ENCODE results near the gene MBP. TPM values are rescaled to one million over a fixed set of nuclear protein-coding genes. Genes with fewer than 3 reads are reported as not detected.
A peak's percentile ranks its signal among the peaks of the same experiment; 100 is the strongest.

The MBP gene
- total RNA-seq, 1 donor from 2014 or later: 3.9 TPM

DNA sequence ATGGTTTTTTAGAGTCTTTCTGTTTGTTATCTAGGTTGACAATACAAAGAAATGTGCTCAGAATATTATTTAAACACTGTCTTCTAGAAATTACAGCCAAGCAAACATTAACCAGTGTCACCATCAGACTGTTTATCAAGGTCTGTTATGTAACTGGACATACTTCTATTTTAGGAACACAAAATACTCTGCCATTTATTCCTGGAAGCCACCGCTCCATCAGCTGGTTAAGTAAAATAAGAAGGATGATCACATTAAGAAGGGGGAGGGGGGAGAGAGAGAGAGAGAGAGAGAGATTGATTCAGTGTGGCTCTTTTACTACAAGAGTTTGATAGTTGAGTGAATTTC, 47.9 kb downstream of the MBP start:
- no peak for DNase-seq (ENCODE audit: low read depth in 2 of 2)

- no peak for DNase-seq (ENCODE audit: low read depth in 2 of 2)
These were observed 50.1 kb downstream of the MBP start for GRCh38 chr18:77082316-77082955.

DNA sequence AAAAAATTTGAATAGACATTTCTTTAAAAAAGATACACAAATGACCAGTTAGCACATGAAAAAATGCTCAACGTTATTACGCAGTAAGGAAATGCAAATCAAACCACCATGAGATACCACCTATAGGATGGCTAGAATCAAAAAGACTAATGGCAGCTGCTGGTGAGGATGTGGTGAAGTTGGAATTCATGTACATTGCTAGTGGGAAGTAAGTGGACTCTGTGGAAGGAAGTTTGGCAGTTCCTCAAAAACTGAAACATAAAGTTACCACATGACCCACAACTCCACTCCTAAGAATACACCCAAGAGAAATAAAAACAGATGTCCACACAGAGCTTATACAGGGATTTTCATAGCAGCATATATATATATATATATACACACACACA, 51.2 kb downstream of the MBP start:
- DNase-seq (ENCODE audit: low read depth in 2 of 2): no peak

DNA sequence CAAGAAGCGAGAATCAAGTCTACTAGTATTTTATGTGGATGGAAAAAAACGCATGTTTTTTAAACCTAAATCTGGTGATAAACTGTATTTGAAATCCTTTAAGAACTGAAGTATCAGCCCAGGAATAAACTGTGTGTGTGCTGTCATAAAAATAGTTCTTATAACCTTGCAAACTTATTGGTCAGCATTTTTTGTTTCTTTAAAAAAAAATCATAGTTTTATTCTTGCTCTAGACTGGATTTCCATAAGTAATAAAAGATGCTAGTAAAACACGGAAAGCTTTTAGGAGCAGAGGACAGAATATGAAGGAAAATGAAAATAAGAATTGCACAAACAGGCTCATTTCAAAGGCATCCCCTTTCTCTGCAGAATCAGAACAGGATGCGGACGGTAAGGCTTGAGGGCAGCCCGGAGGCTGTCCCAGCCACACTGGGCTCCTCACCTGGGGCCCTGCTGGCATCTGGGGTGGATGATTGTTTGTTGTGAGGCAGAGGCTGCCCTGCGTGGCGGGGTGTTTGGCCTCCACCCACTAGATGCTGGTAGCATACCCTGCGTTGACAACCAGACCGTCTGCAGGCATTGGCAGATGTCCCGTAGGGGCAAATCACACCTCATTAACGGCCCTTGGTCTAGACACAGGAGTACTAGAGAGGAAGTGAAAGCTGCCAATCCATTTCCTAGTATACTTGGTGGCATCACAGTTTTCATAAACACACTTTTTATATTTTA, 52.5 kb downstream of the MBP start:
- DNase-seq (ENCODE audit: low read depth in 2 of 2): peak in 1 of 2 donors; percentile 44

DNA sequence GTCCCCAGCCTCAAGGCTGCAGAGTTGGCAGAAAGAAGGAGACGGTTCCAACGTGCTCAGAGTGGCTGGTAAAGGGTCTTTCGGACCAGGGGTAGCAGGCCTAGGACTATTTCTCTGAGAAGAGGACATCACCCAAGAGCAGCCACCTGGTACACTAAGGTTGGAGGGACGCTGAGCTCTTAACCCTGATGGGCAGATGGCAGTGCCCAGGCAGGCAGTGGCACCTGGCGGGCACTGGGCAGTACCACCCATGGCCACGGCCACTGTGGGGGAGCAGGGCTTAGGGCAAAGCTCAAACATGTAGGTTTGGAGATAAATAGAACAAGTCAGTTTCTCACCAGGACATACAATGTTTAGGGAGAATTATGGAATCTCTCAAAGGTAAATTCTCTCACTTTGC, 53.5 kb downstream of the MBP start:
- DNase-seq (ENCODE audit: low read depth in 2 of 2): no peak

GRCh38 chr18:77078690-77079070, 53.9 kb downstream of the MBP start:
- DNase-seq (ENCODE audit: low read depth in 2 of 2): no peak

- DNase-seq (ENCODE audit: low read depth in 2 of 2): no peak
These were observed 54.5 kb downstream of the MBP start for GRCh38 chr18:77077941-77078689.

GRCh38 chr18:77077401-77077800, 55.2 kb downstream of the MBP start:
- DNase-seq (ENCODE audit: low read depth in 2 of 2): no peak

- DNase-seq (ENCODE audit: low read depth in 2 of 2): no peak
These were observed 56.5 kb downstream of the MBP start for GRCh38 chr18:77076111-77076510.

DNA sequence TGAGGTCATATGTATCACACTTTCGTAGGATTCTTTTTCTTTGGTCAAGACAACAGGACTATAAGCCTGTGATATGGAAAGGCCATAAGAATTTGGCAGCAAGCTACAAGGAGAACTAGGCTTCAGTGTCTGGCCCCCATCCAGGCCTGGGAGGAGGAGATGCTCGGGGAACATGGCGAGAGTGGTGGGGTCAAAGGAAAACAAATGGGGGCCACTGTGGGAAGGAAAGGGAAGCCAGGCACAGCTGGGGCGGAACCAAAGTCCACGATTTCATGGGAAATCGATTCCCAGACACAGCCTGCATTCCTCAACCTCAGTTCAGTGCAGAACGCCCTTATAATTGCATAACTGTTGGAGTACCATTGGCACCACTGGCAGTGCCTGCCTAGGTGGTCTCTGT, 58.2 kb downstream of the MBP start:
- no peak for DNase-seq (ENCODE audit: low read depth in 2 of 2)

- no peak for DNase-seq (ENCODE audit: low read depth in 2 of 2)
These were observed 59.1 kb downstream of the MBP start for GRCh38 chr18:77073336-77074093.

DNA sequence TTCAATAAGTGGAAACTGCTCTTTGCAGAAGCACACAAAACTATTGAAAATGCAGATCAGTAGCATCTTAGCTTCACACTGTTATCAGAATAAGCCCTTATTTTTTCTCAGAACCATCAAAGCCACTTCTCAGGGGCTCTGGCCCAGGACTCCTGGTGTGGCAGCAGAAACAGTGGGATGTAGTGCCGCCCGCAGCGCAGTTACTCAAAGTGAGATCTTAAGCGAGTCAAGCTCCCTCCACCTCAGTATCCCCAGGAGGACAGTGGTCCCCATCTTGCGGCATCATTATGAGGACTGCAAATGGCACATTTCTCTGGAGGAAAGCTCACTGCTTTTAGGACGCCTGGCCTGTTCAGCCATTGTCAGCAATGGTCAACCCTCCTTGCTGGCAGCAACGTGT, 60.0 kb downstream of the MBP start:
- DNase-seq (ENCODE audit: low read depth in 2 of 2): no peak

DNA sequence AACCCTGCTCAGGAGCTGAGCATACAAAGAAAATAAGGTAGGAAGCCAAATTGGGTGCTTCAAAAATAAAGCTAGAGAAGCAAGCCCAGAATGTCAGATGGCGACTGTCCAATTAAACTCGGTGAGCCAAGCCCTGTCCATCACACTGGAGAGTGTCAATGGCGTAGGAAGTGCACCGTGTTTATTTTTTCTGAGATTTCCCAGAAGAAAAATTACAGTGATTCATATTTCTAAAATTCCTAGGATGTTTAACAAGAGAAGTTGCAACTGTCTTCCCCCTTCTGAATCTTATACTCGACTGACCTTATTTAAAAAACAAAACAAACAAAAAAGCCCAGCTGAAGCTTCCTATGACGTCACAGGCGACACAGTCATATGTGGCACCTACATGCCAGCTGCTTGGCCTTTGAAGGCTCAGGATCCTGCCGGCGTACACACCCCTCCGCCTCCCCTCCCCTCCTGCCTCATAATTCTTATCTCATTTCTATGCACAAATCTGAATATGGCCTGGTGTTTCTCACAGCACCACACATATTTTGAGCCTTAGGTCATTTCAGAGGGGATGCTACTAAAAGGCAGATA, 60.8 kb downstream of the MBP start:
- peak in 1 of 2 donors; percentile 88 for DNase-seq (ENCODE audit: low read depth in 2 of 2)

GRCh38 chr18:77071061-77071460, 61.5 kb downstream of the MBP start:
- no peak for DNase-seq (ENCODE audit: low read depth in 2 of 2)

- no peak for DNase-seq (ENCODE audit: low read depth in 2 of 2)
These were observed 62.0 kb downstream of the MBP start for GRCh38 chr18:77070627-77071026.

DNA sequence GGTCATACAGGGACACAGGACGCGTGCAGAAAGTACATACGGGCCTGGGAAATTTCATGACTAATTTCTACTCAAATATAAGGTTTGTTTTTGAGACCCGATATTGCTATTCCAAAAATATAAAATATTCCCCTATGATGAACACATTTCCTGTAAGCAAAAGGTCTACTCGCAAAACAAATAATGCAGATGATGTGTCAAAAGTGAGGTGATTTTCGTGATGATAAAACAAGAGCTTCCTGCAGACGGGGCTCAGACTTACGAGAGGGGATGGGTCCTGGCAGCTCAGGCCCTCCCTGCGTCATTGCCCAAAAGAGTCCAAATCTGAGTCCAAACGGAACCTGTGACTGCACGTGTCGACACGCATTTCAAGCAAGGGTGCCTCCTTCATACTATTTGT, 62.7 kb downstream of the MBP start:
- peak in 1 of 2 donors; percentile 46 for DNase-seq (ENCODE audit: low read depth in 2 of 2)

DNA sequence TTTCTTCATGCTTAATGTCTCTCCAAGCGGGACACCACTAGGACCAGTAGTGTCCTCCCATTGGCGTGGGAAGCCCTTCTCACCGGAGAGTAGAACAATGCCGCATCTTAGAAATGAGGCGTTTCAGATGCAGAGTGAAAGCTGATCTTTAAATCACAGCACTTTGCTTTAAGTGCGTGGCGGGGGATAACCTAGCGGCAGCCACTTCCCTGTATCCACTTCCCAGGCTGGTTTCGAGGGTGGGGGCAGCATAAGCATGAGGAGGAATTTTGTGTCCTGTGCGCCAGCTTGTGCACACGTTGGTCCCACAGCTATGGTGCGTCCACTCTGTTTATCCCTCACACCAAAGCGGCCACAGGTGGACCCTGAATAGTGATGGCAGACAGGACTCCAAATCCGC, 63.1 kb downstream of the MBP start:
- DNase-seq (ENCODE audit: low read depth in 2 of 2): no peak

DNA sequence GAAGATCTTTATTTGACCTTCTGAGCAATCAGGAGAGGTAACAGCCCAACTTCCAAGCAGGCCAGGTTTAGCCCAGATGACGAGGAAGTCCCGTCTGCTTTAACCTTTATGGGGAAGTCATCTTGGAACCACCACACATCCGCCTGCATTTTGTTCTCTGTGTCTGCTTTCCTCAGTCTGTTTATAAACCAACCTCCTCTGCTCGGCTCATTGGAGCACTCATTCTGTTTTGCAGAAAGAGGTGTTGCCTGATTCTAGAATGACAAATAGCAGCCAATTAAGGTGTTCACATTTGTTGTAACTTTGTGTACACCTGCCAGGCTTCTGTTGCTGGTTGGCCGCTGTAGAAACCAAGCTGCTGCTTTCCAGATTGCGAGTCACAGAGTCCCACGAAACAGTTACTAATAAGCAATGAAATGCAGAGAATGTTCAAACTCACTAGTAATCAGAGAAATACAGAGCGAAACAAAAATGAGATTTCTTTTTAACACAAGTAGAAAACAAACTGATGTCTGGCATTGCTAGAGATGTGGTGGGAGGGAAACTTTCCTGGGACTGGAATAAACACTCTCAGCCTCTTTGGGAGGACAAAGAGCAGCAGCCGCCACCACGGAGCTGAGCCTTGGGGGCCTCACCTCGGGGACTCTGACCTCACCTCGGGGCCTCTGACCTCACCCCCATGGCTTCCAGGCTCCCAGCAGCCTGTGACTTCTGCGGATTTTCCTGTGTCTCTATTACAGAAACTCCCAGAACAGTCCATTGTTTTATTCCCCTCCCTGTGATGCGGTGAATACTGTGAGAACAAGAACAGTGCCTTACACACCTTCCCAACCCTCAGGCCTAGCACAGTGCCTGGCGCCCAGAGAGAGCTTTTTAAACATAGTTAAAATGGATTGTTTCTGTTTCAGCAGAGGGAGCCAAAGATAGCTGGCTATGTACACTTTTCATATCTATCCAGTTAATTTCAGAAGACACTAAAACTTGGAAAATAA, 64.0 kb downstream of the MBP start:
- DNase-seq (ENCODE audit: low read depth in 2 of 2): no peak

GRCh38 chr18:77067291-77068061, 65.1 kb downstream of the MBP start:
- peak in 1 of 2 donors; percentile 93 for DNase-seq (ENCODE audit: low read depth in 2 of 2)

- DNase-seq (ENCODE audit: low read depth in 2 of 2): no peak
These were observed 65.9 kb downstream of the MBP start for GRCh38 chr18:77066689-77067088.
